ENCODE results near the gene FAXC.

The FAXC gene

GRCh38 chr6:99305021-99305554, 44.4 kb downstream of the FAXC start:
- TF ChIP-seq CTCF (IDR thresholded peaks at IDR 0.05; ENCODE audit: insufficient read depth, low read length, missing control alignments): no peak
- ChIA-PET CTCF (interaction anchor here (1.6 kb wide), 1 partner anchor 25 kb away, joined by 5 read pairs; no protein-coding TSS in a partner anchor), POLR2A (no interaction called here)
- DNase-seq (ENCODE audit: low read depth, low spot score): no peak
- no peak overlapping the region for H3K4me3 ChIP-seq (ENCODE audit: low read depth, low read length)

GRCh38 chr6:99297415-99297814, 52.1 kb downstream of the FAXC start:
- no peak overlapping the region for H3K4me3 ChIP-seq (ENCODE audit: low read depth, low read length)
- no peak for DNase-seq (ENCODE audit: low read depth, low spot score)
- CTCF ChIA-PET: interaction anchor here (1.0 kb wide), 1 partner anchor 449 kb away, joined by 3 read pairs; no protein-coding TSS in a partner anchor
- POLR2A ChIA-PET: no interaction called here
- no peak for TF ChIP-seq CTCF (IDR thresholded peaks at IDR 0.05; ENCODE audit: insufficient read depth, low read length, missing control alignments)

GRCh38 chr6:99297006-99297405, 52.5 kb downstream of the FAXC start:
- CTCF ChIA-PET: interaction anchor here (1.0 kb wide), 1 partner anchor 449 kb away, joined by 3 read pairs; no protein-coding TSS in a partner anchor

GRCh38 chr6:99296261-99296660, 53.2 kb downstream of the FAXC start:
- ChIA-PET POLR2A (no interaction called here), CTCF (no interaction called here)
- no peak for TF ChIP-seq CTCF (IDR thresholded peaks at IDR 0.05; ENCODE audit: insufficient read depth, low read length, missing control alignments)
- no peak overlapping the region for H3K4me3 ChIP-seq (ENCODE audit: low read depth, low read length)
- no peak for DNase-seq (ENCODE audit: low read depth, low spot score)

More at GRCh38 chr6:99297006-99297405, 52.5 kb downstream of the FAXC start:
- POLR2A ChIA-PET: no interaction called here
- DNase-seq (ENCODE audit: low read depth, low spot score): no peak
- TF ChIP-seq CTCF (IDR thresholded peaks at IDR 0.05; ENCODE audit: insufficient read depth, low read length, missing control alignments): no peak
- no peak overlapping the region for H3K4me3 ChIP-seq (ENCODE audit: low read depth, low read length)

GRCh38 chr6:99295276-99295675, 54.2 kb downstream of the FAXC start:
- no peak for DNase-seq (ENCODE audit: low read depth, low spot score)
- TF ChIP-seq CTCF (IDR thresholded peaks at IDR 0.05; ENCODE audit: insufficient read depth, low read length, missing control alignments): no peak
- ChIA-PET CTCF (no interaction called here), POLR2A (no interaction called here)
- H3K4me3 ChIP-seq (ENCODE audit: low read depth, low read length): no peak overlapping the region

GRCh38 chr6:99294786-99295185, 54.7 kb downstream of the FAXC start:
- H3K4me3 ChIP-seq (ENCODE audit: low read depth, low read length): no peak overlapping the region
- POLR2A ChIA-PET: no interaction called here
- DNase-seq (ENCODE audit: low read depth, low spot score): no peak
- CTCF ChIA-PET: no interaction called here
- TF ChIP-seq CTCF (IDR thresholded peaks at IDR 0.05; ENCODE audit: insufficient read depth, low read length, missing control alignments): no peak

All from AG04449 (cell line).